ENCODE results near the gene CAPN1.

- TF ChIP-seq CTCF (conservative IDR thresholded peaks at IDR 0.05) (no peak), ZFX (IDR thresholded peaks at IDR 0.05) (no peak)
Measured at GRCh38 chr11:65221026-65221425, 39.3 kb downstream of the CAPN1 start.
